T-helper 2 cell treated with Interferon-gamma antibody and Interleukin-4, amounts not matched to agents 5 μg/mL and 100 μg/mL, for 36 hours (primary cell): ENCODE results near the gene CCS.
"Not testable (repeated sequence)": the region's sequence is repeated elsewhere in the genome, so short reads cannot be mapped to it uniquely, and the experiment has no call there.

Source experiments
- DNase-seq: peaks from one replicate; pipeline ENCODE4 v3.0.0; 2021; ENCODE audit warnings: low spot score
- H3K27ac Mint-ChIP-seq: one replicate; pipeline ENCODE4 v1.8.0; 2021; ENCODE audit warnings: mild to moderate bottlenecking, mixed read lengths
- H3K27me3 Mint-ChIP-seq: one replicate; pipeline ENCODE4 v1.8.0; 2021; ENCODE audit warnings: low read depth, mixed read lengths
- H3K36me3 Mint-ChIP-seq: one replicate; pipeline ENCODE4 v1.8.0; 2021; ENCODE audit warnings: low read depth, mixed read lengths
- H3K4me1 Mint-ChIP-seq: one replicate; pipeline ENCODE4 v1.8.0; 2021; ENCODE audit warnings: low read depth, mixed read lengths
- H3K4me3 Mint-ChIP-seq: one replicate; pipeline ENCODE4 v1.8.0; 2022; ENCODE audit warnings: mild to moderate bottlenecking, moderate library complexity, mixed read lengths
- H3K9me3 Mint-ChIP-seq: one replicate; pipeline ENCODE4 v1.8.0; 2021; ENCODE audit warnings: mixed read lengths

CCS gene

GRCh38 chr11:66567787-66568123, 25.2 kb upstream of the CCS start:
- Mint-ChIP-seq H3K4me3 (peak overlapping the region; percentile 55), H3K9me3 (no peaks in the 10 kb centered on the region), H3K27me3 (peaks cover 33% of the 10 kb centered on the region), H3K36me3 (no peaks in the 10 kb centered on the region), H3K27ac (no peak overlapping the region), H3K4me1 (peaks cover 2% of the 10 kb centered on the region)
- DNase-seq: no peak

GRCh38 chr11:66568124-66568916, 24.7 kb upstream of the CCS start, which contains the start of gene CTSF:
Gene CTSF (minus strand): TSS chr11:66568606. CDS start chr11:66568486, 120 bp downstream.
- Mint-ChIP-seq H3K9me3 (no peaks in the 10 kb centered on the region), H3K36me3 (no peaks in the 10 kb centered on the region), H3K4me1 (peaks cover 2% of the 10 kb centered on the region), H3K4me3 (peak within 1 kb of the TSS; percentile 75), H3K27me3 (peaks cover 33% of the 10 kb centered on the region), H3K27ac (no peak within 1 kb of the TSS)
- DNase-seq: peak; percentile 71

GRCh38 chr11:66569076-66569475, 23.9 kb upstream of the CCS start:
- no peaks in the 10 kb centered on the region for H3K36me3 Mint-ChIP-seq
- no peak for DNase-seq
- H3K4me3 Mint-ChIP-seq: no peak overlapping the region
- H3K9me3 Mint-ChIP-seq: no peaks in the 10 kb centered on the region
- peaks cover 2% of the 10 kb centered on the region for H3K4me1 Mint-ChIP-seq
- H3K27ac Mint-ChIP-seq: no peak overlapping the region
- H3K27me3 Mint-ChIP-seq: peaks cover 36% of the 10 kb centered on the region

GRCh38 chr11:66570079-66570849, 22.7 kb upstream of the CCS start:
- Mint-ChIP-seq H3K9me3 (no peaks in the 10 kb centered on the region), H3K36me3 (no peaks in the 10 kb centered on the region), H3K4me3 (no peak overlapping the region), H3K27me3 (peaks cover 40% of the 10 kb centered on the region), H3K27ac (no peak overlapping the region), H3K4me1 (peaks cover 2% of the 10 kb centered on the region)
- no peak for DNase-seq

- Mint-ChIP-seq H3K36me3 (no peaks in the 10 kb centered on the region), H3K27ac (no peak overlapping the region), H3K27me3 (peaks cover 43% of the 10 kb centered on the region), H3K9me3 (no peaks in the 10 kb centered on the region), H3K4me3 (no peak overlapping the region), H3K4me1 (peaks cover 2% of the 10 kb centered on the region)
- DNase-seq: no peak
These were observed 22.2 kb upstream of the CCS start for GRCh38 chr11:66570850-66571180.

GRCh38 chr11:66579017-66579606, 13.9 kb upstream of the CCS start:
- peaks cover 1% of the 10 kb centered on the region for H3K36me3 Mint-ChIP-seq
- H3K4me1 Mint-ChIP-seq: peaks cover 3% of the 10 kb centered on the region
- H3K4me3 Mint-ChIP-seq: no peak overlapping the region
- H3K27ac Mint-ChIP-seq: no peak overlapping the region
- peak; percentile 71 for DNase-seq
- H3K27me3 Mint-ChIP-seq: peaks cover 12% of the 10 kb centered on the region
- H3K9me3 Mint-ChIP-seq: peaks cover 11% of the 10 kb centered on the region

- Mint-ChIP-seq H3K27ac (no peak overlapping the region), H3K27me3 (peaks cover 5% of the 10 kb centered on the region), H3K4me3 (no peak overlapping the region), H3K9me3 (peaks cover 11% of the 10 kb centered on the region), H3K36me3 (peaks cover 1% of the 10 kb centered on the region), H3K4me1 (peaks cover 3% of the 10 kb centered on the region)
- DNase-seq: peak; percentile 22
These were observed 12.2 kb upstream of the CCS start for GRCh38 chr11:66580803-66581202.

GRCh38 chr11:66581261-66581660, 11.7 kb upstream of the CCS start:
- Mint-ChIP-seq H3K4me3 (no peak overlapping the region), H3K4me1 (peaks cover 3% of the 10 kb centered on the region), H3K27ac (no peak overlapping the region), H3K36me3 (peaks cover 1% of the 10 kb centered on the region), H3K27me3 (peaks cover 3% of the 10 kb centered on the region), H3K9me3 (peaks cover 11% of the 10 kb centered on the region)
- DNase-seq: no peak

- H3K4me3 Mint-ChIP-seq, H3K27ac Mint-ChIP-seq, H3K27me3 Mint-ChIP-seq, H3K4me1 Mint-ChIP-seq, H3K36me3 Mint-ChIP-seq, DNase-seq: not testable (repeated sequence)
- peaks cover 11% of the 10 kb centered on the region for H3K9me3 Mint-ChIP-seq
These were observed 10.3 kb upstream of the CCS start for GRCh38 chr11:66582565-66583147.

GRCh38 chr11:66585447-66585846, 7.5 kb upstream of the CCS start:
- H3K36me3 Mint-ChIP-seq, H3K27ac Mint-ChIP-seq, DNase-seq: not testable (repeated sequence)

GRCh38 chr11:66586136-66586535, 6.8 kb upstream of the CCS start:
- H3K4me1 Mint-ChIP-seq: no peaks in the 10 kb centered on the region
- no peak for DNase-seq
- H3K4me3 Mint-ChIP-seq: no peak overlapping the region
- H3K27me3 Mint-ChIP-seq: no peaks in the 10 kb centered on the region
- H3K36me3 Mint-ChIP-seq: peaks cover 1% of the 10 kb centered on the region
- no peak overlapping the region for H3K27ac Mint-ChIP-seq
- peaks cover 11% of the 10 kb centered on the region for H3K9me3 Mint-ChIP-seq

More at GRCh38 chr11:66585447-66585846, 7.5 kb upstream of the CCS start:
- not testable (repeated sequence) for H3K4me1 Mint-ChIP-seq, H3K27me3 Mint-ChIP-seq, H3K4me3 Mint-ChIP-seq
- peaks cover 11% of the 10 kb centered on the region for H3K9me3 Mint-ChIP-seq

GRCh38 chr11:66589315-66589714, 3.7 kb upstream of the CCS start:
- not testable (repeated sequence) for H3K36me3 Mint-ChIP-seq, DNase-seq, H3K9me3 Mint-ChIP-seq, H3K27ac Mint-ChIP-seq, H3K27me3 Mint-ChIP-seq, H3K4me1 Mint-ChIP-seq, H3K4me3 Mint-ChIP-seq

- Mint-ChIP-seq H3K4me3 (no peak overlapping the region), H3K36me3 (peaks cover 3% of the 10 kb centered on the region), H3K9me3 (no peaks in the 10 kb centered on the region), H3K27me3 (no peaks in the 10 kb centered on the region), H3K4me1 (peaks cover 13% of the 10 kb centered on the region), H3K27ac (no peak overlapping the region)
- DNase-seq: no peak
These were observed 2.8 kb upstream of the CCS start for GRCh38 chr11:66589996-66590675.
